ENCODE measurements around the gene SRP14.

Gene SRP14

GRCh38 chr15:40053079-40053830 lies 14.3 kb upstream of the SRP14 start:
- in situ Hi-C loops (cut with MboI; ENCODE audit: low pct_unique_long_range_greater_than_20kb, low sequenced_read_pairs, unreplicated experiment): no loop called here
- no peak for DNase-seq (ENCODE audit: low spot score)
- TF ChIP-seq CTCF (IDR thresholded peaks at IDR 0.05; ENCODE audit: extremely low read depth, insufficient read depth, missing control alignments): peak; percentile 36

- TF ChIP-seq CTCF (IDR thresholded peaks at IDR 0.05; ENCODE audit: extremely low read depth, insufficient read depth, missing control alignments): no peak
- in situ Hi-C loops (cut with MboI; ENCODE audit: low pct_unique_long_range_greater_than_20kb, low sequenced_read_pairs, unreplicated experiment): no loop called here
- no peak for DNase-seq (ENCODE audit: low spot score)
These were observed 13.6 kb upstream of the SRP14 start for GRCh38 chr15:40052604-40053003.

GRCh38 chr15:40051616-40052415 lies 12.8 kb upstream of the SRP14 start:
- in situ Hi-C loops (cut with MboI; ENCODE audit: low pct_unique_long_range_greater_than_20kb, low sequenced_read_pairs, unreplicated experiment): no loop called here

GRCh38 chr15:40050788-40051470 lies 11.9 kb upstream of the SRP14 start:
- DNase-seq (ENCODE audit: low spot score): no peak
- in situ Hi-C loops (cut with MboI; ENCODE audit: low pct_unique_long_range_greater_than_20kb, low sequenced_read_pairs, unreplicated experiment): no loop called here
- no peak for TF ChIP-seq CTCF (IDR thresholded peaks at IDR 0.05; ENCODE audit: extremely low read depth, insufficient read depth, missing control alignments)

More at GRCh38 chr15:40051616-40052415, 12.8 kb upstream of the SRP14 start:
- TF ChIP-seq CTCF (IDR thresholded peaks at IDR 0.05; ENCODE audit: extremely low read depth, insufficient read depth, missing control alignments): no peak
- DNase-seq (ENCODE audit: low spot score): no peak

- no peak for DNase-seq (ENCODE audit: low spot score)
- TF ChIP-seq CTCF (IDR thresholded peaks at IDR 0.05; ENCODE audit: extremely low read depth, insufficient read depth, missing control alignments): no peak
- in situ Hi-C loops (cut with MboI; ENCODE audit: low pct_unique_long_range_greater_than_20kb, low sequenced_read_pairs, unreplicated experiment): loop anchor here (5.0 to 25.0 kb wide), 4 partner anchors 53 to 363 kb away; partner anchors contain the start of gene IVD
These were observed 10.0 kb upstream of the SRP14 start for GRCh38 chr15:40048926-40049475.

GRCh38 chr15:40048211-40048792 lies 9.3 kb upstream of the SRP14 start:
- in situ Hi-C loops (cut with MboI; ENCODE audit: low pct_unique_long_range_greater_than_20kb, low sequenced_read_pairs, unreplicated experiment): loop anchor here (5.0 to 25.0 kb wide), 4 partner anchors 54 to 364 kb away; partner anchors contain the start of gene IVD
- TF ChIP-seq CTCF (IDR thresholded peaks at IDR 0.05; ENCODE audit: extremely low read depth, insufficient read depth, missing control alignments): no peak
- no peak for DNase-seq (ENCODE audit: low spot score)

Data from GM13977 (cell line).